22Rv1 (cell line): ENCODE results near the gene C1orf21.

Source experiments
- CTCF ChIP-seq: fragments of 450-650 bp; IDR thresholded peaks from 2 replicates; pipeline ENCODE4 v1.5.1; 2017; ENCODE audit warnings: mild to moderate bottlenecking
- ZFX ChIP-seq: fragments of 450-650 bp; IDR thresholded peaks from 2 replicates; pipeline ENCODE4 v1.6.1; 2017; ENCODE audit warnings: antibody characterized with exemption, borderline replicate concordance

DNA sequence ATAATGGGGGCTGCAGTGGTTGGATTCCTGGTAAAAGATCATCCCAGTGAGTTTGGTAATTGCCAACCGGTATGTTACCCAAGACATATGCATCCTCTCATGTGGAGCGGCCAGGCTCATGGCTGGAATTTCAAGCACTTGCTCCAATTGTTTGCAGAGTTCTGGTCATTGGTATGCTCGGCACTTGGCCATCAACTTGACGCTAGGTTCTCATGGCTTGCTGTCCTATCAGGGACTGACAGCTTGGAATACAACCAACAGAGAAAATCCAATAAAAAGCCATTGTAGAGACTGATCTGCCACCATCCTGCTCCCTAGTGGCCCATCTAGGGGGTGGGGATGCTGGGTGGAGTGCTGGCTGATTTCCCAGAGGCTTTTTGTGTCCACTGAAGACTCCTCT, 247.0 kb downstream of the C1orf21 start:
- no peak for TF ChIP-seq CTCF
- no peak for TF ChIP-seq ZFX
